HepG2 (cell line): ENCODE data around the gene AMZ1. TPM values are rescaled to one million over a fixed set of nuclear protein-coding genes. Genes with fewer than 3 reads are reported as not detected.

Experiments
- ATAC-seq: fragments of 200-7000 bp; cut with Tn5 transposase; 3 replicates; pipeline ENCODE4 v1.9.1; 2020; ENCODE audit warnings: mild to moderate bottlenecking, moderate library complexity
- BruUV-seq: library from RNA; stranded (reverse); fragments of 400-500 nt; replicated peaks from 2 replicates; lab custom pipeline; 2021; lab: Mats Ljungman, UMichigan
- CTCF ChIA-PET: fragments of 300-600 bp; formaldehyde crosslinking; extraction: SDS; loops from one replicate; lab custom pipeline; 2021; ENCODE audit warnings: low total read pairs, inconsistent platforms, low intra/inter-chr PET ratio; lab: Yijun Ruan, JAX
- POLR2A ChIA-PET: fragments of 350-600 bp; sonication (Branson Sonifier 250); formaldehyde crosslinking; loops from one replicate; lab custom pipeline; 2020; ENCODE audit warnings: antibody characterized with exemption, inconsistent platforms; lab: Yijun Ruan, JAX
- DNase-seq: peaks from one replicate; pipeline ENCODE4 v3.0.0-alpha.2; 2015; ENCODE audit warnings: low spot score
- FAIRE-seq: peaks from 3 replicates; lab custom pipeline; 2011; peaks lifted over from hg19 to GRCh38; lab: Jason Lieb, UNC
- H2AFZ ChIP-seq: one replicate; pipeline ENCODE4 v1.6.1; 2011; ENCODE audit warnings: low read length, inconsistent platforms
- H3K27ac ChIP-seq: fragments of 300-600 bp; 3 replicates; pipeline ENCODE4 v1.8.0; 2011; ENCODE audit warnings: mixed run types, mild to moderate bottlenecking, mixed read lengths, low read length, inconsistent platforms; ENCODE audit not compliant: insufficient read depth; ENCODE audit errors: extremely low read length
- H3K27me3 ChIP-seq, 2 experiments: fragments of 200-600 bp in 1 of 2; 2 replicates in 1 of 2; 3 replicates in 1 of 2; pipeline versions ENCODE4 v1.6.0 to v1.8.0; 2011; ENCODE audit warnings: low read length in 2 of 2, mild to moderate bottlenecking in 2 of 2, moderate library complexity in 2 of 2, inconsistent platforms in 1 of 2; ENCODE audit not compliant: insufficient read depth in 2 of 2, control insufficient read depth in 1 of 2
- H3K36me3 ChIP-seq, 2 experiments: fragments of 200-600 bp in 1 of 2; replicated peaks in 1 of 2; 2 replicates in 1 of 2; 3 replicates in 1 of 2; pipeline versions ENCODE4 v1.5.1 to v1.8.0; 2011; ENCODE audit warnings: low read length in 2 of 2, inconsistent platforms in 1 of 2; ENCODE audit not compliant: insufficient read depth in 2 of 2, control insufficient read depth in 1 of 2
- H3K4me1 ChIP-seq: 2 replicates; pipeline ENCODE4 v1.5.1; 2012; ENCODE audit warnings: low read length, inconsistent platforms; ENCODE audit not compliant: insufficient read depth
- H3K4me2 ChIP-seq: 2 replicates; pipeline ENCODE4 v1.6.0; 2011; ENCODE audit warnings: low read depth, low read length, inconsistent platforms
- H3K4me3 ChIP-seq, 3 experiments: fragments of 200-600 bp in 1 of 3; sonication (generic), shearing (Covaris generic) in 1 of 3; replicated peaks in 1 of 3; 2 replicates each; pipeline ENCODE4 v1.5.1; 2011 to 2016; ENCODE audit warnings: low read length in 3 of 3, inconsistent platforms in 2 of 3, low read depth in 2 of 3, mild to moderate bottlenecking in 2 of 3, control low read depth in 1 of 3, mixed read lengths in 1 of 3; ENCODE audit not compliant: insufficient read depth in 1 of 3
- H3K79me2 ChIP-seq: one replicate; pipeline ENCODE4 v1.6.1; 2011; ENCODE audit warnings: low read length, inconsistent platforms; ENCODE audit not compliant: insufficient read depth
- H3K9ac ChIP-seq: 2 replicates; pipeline ENCODE4 v1.6.0; 2011; ENCODE audit warnings: mild to moderate bottlenecking, low read depth, low read length, inconsistent platforms; ENCODE audit not compliant: insufficient read depth
- H3K9me3 ChIP-seq: 2 replicates; pipeline ENCODE4 v1.5.1; 2012; ENCODE audit warnings: mild to moderate bottlenecking, low read length
- H4K20me1 ChIP-seq: 2 replicates; pipeline ENCODE4 v1.6.0; 2011; ENCODE audit warnings: inconsistent platforms, mild to moderate bottlenecking, low read length, moderate library complexity; ENCODE audit not compliant: insufficient read depth
- CERS6 ChIP-seq: sonication (generic); formaldehyde crosslinking; IDR thresholded peaks from 2 replicates; pipeline ENCODE4 v1.5.0; 2020; ENCODE audit warnings: missing genetic modification reagents
- KDM5B ChIP-seq: sonication (generic); formaldehyde crosslinking; IDR thresholded peaks from 2 replicates; pipeline ENCODE4 v1.4.0; 2020; ENCODE audit warnings: missing genetic modification reagents, mild to moderate bottlenecking, borderline replicate concordance
- MIER3 ChIP-seq: IDR thresholded peaks from 2 replicates; pipeline ENCODE4 v1.6.1; 2016; ENCODE audit warnings: missing compliant biosample characterization, borderline replicate concordance
- PCBP2 ChIP-seq: fragments of 200-400 bp; formaldehyde crosslinking; optimal IDR thresholded peaks from 2 replicates; pipeline ENCODE3; 2018; ENCODE audit warnings: low read length, low read depth; ENCODE audit not compliant: poor library complexity, severe bottlenecking
- PHF5A ChIP-seq: IDR thresholded peaks from one replicate; pipeline ENCODE4 v1.6.1; 2018; ENCODE audit warnings: low read depth, missing genetic modification reagents; ENCODE audit not compliant: unreplicated experiment
- ZBTB38 ChIP-seq: sonication (generic); formaldehyde crosslinking; IDR thresholded peaks from 2 replicates; pipeline ENCODE4 v1.5.1; 2020; ENCODE audit warnings: mild to moderate bottlenecking, missing genetic modification reagents
- WGBS: methylation state at CpG from one replicate; pipeline ENCODE4 v1.1.6; 2017; ENCODE audit warnings: low lambda C conversion rate; 5-methylcytosine and 5-hydroxymethylcytosine counted together
- in situ Hi-C: cut with HindIII; loops from 2 replicates; pipeline ENCODE4 v1.10.0; 2017; ENCODE audit warnings: low pct_unique_long_range_greater_than_20kb; ENCODE audit not compliant: extremely low pct_ligation_motif_present
- intact Hi-C: fragments of 100-400 bp; cut with micrococcal nuclease; formaldehyde crosslinking; loops from one replicate; pipeline ENCODE4 v1.10.0; 2022; ENCODE audit not compliant: unreplicated experiment
- polyA plus RNA-seq, 8 experiments: library from polyadenylated mRNA; depleted of rRNA in 3 of 8; stranded (reverse) in 7 of 8; unstranded in 1 of 8; fragments of >200 nt; fragmentation: Illumina TruSeq in 4 of 8; extraction: Trizol in 4 of 8; gene quantifications; 2 replicates each; pipeline versions ENCODE4 v1.2.1 to v1.2.3, GENCODE V29; 2011 to 2016; ENCODE audit warnings: low read depth in 4 of 8, missing spikeins in 1 of 8, mixed read lengths in 1 of 8; ENCODE audit not compliant: insufficient read depth in 1 of 8
- total RNA-seq, 5 experiments: library from RNA; depleted of rRNA; stranded (reverse); fragments of >200 nt; fragmentation: Illumina TruSeq; extraction: Trizol; gene quantifications; 2 replicates each; pipeline ENCODE4 v1.2.3, GENCODE V29; 2016; ENCODE audit warnings: low read depth in 1 of 5

The AMZ1 gene
- total and polyA plus RNA-seq, 2 of the 13 experiments (the other 11 are each of a cell fraction or from before 2014, with no cell fraction given), result 0.03 TPM; not detected in 1

- TF ChIP-seq PHF5A (CRISPR knock-in tag), result no peak
- 0 out of 2 replicates have a peak, but pooled peaks have one; percentile 43 for TF ChIP-seq ZBTB38 (CRISPR knock-in tag)
- TF ChIP-seq MIER3, result no peak
- no peak for TF ChIP-seq PCBP2
- TF ChIP-seq CERS6 (CRISPR knock-in tag), result no peak
- TF ChIP-seq KDM5B (CRISPR knock-in tag), result no peak
- Histone ChIP-seq H4K20me1 (peaks cover 4% of the 10 kb centered on the region; the same call in 1 of the 2 replicates), H3K9me3 (no peaks in the 10 kb centered on the region), H3K4me2 (no peak overlapping the region), H3K9ac (no peak overlapping the region), H3K79me2 (no peaks in the 10 kb centered on the region), H3K36me3 (peaks cover 15 to 50% of the 10 kb centered on the region in 2 experiments; a peak in 4 of 5 replicates), H3K4me3 (no peak overlapping the region), H3K27ac (no peak overlapping the region), H2AFZ (no peak overlapping the region), H3K27me3 (no peaks in the 10 kb centered on the region), H3K4me1 (peaks cover 11% of the 10 kb centered on the region; the same call in 1 of the 2 replicates)
- 90% methylated on average over 18 of the region's 18 CpGs for WGBS
- ChIA-PET CTCF (no interaction called here), POLR2A (no interaction called here)
- DNase-seq (no peak), FAIRE-seq (no peak), ATAC-seq (no peak)
- no TSS peak for BruUV-seq
- intact Hi-C loops, result no loop called here
- in situ Hi-C loops, result no loop called here
Measured at GRCh38 chr7:2732959-2733584, 45.1 kb downstream of the AMZ1 start.
